SHP77 treated with DMSO at 0.1 percent for 48 hours (cell line): Measurements from ENCODE around the gene SLA2.
"Not testable (repeated sequence)": the region's sequence is repeated elsewhere in the genome, so short reads cannot be mapped to it uniquely, and the experiment has no call there.

ENCODE experiments used
- DNase-seq: peaks from one replicate; lab custom pipeline; 2025; lab: John Stamatoyannopoulos, UW

SLA2 gene

GRCh38 chr20:36645353-36645752, 643 bp downstream of the SLA2 start:
- DNase-seq, result no peak

- no peak for DNase-seq
These were observed 1.3 kb downstream of the SLA2 start for GRCh38 chr20:36644706-36645095.

GRCh38 chr20:36644032-36644705, 1.8 kb downstream of the SLA2 start:
- DNase-seq, result no peak

GRCh38 chr20:36642136-36642535, 3.9 kb downstream of the SLA2 start:
- DNase-seq, result no peak

- no peak for DNase-seq
These were observed 4.5 kb downstream of the SLA2 start for GRCh38 chr20:36641506-36641843.

- DNase-seq, result not testable (repeated sequence)
These were observed 7.1 kb downstream of the SLA2 start for GRCh38 chr20:36638876-36639400.

GRCh38 chr20:36634342-36634741, 11.7 kb downstream of the SLA2 start:
- DNase-seq, result no peak

GRCh38 chr20:36633285-36633772, 12.7 kb downstream of the SLA2 start:
- DNase-seq, result no peak

GRCh38 chr20:36632487-36633284, 13.3 kb downstream of the SLA2 start:
- DNase-seq, result no peak

- no peak for DNase-seq
These were observed 13.9 kb downstream of the SLA2 start for GRCh38 chr20:36632147-36632486.

- DNase-seq, result no peak
These were observed 14.3 kb downstream of the SLA2 start for GRCh38 chr20:36631646-36632045.

- no peak for DNase-seq
These were observed 16.0 kb downstream of the SLA2 start for GRCh38 chr20:36629719-36630681.

GRCh38 chr20:36628076-36628475, 17.9 kb downstream of the SLA2 start:
- no peak for DNase-seq

GRCh38 chr20:36624944-36625324, 21.1 kb downstream of the SLA2 start:
- no peak for DNase-seq

- DNase-seq, result peak; percentile 17
These were observed 21.7 kb downstream of the SLA2 start for GRCh38 chr20:36624068-36624943.

GRCh38 chr20:36623444-36623843, 22.6 kb downstream of the SLA2 start:
- DNase-seq, result no peak

GRCh38 chr20:36620917-36621316, 25.1 kb downstream of the SLA2 start:
- DNase-seq, result no peak

GRCh38 chr20:36614781-36615557, 31.0 kb downstream of the SLA2 start:
- no peak for DNase-seq

- DNase-seq, result no peak
These were observed 32.0 kb downstream of the SLA2 start for GRCh38 chr20:36613974-36614373.

GRCh38 chr20:36611625-36612024, 34.4 kb downstream of the SLA2 start:
- DNase-seq, result no peak

GRCh38 chr20:36608388-36608728, 37.6 kb downstream of the SLA2 start:
- not testable (repeated sequence) for DNase-seq
